ENCODE measurements around the gene ID4.
"Not testable (repeated sequence)": the region's sequence is repeated elsewhere in the genome, so short reads cannot be mapped to it uniquely, and the experiment has no call there.

ID4 gene

DNA sequence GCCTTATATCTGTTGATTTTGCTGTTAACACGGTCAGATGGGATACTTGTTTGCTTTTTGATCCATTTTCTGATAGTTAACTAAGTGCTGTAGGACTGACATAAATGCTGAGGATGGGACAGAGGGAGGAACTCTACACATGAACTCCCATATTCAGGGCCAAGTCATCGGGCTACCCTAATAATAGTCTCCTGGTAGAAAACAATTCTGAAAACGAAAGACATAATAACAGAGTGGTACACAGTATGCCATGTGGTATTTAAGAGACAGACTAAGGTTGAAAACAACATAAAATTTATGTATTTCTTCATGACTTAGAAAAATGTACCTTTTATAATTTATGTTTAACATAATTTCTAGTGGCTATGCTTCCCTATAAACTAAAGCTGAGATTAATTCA is 12.0 kb downstream of the ID4 start:
- Histone ChIP-seq H3K4me3 (ENCODE audit: low read length) (no peak overlapping the region), H3K4me2 (ENCODE audit: low read length) (no peak overlapping the region), H3K27me3 (ENCODE audit: control insufficient read depth, insufficient read depth, low read length) (no peaks in the 10 kb centered on the region), H3K9ac (ENCODE audit: low read depth, low read length) (no peak overlapping the region), H3K36me3 (ENCODE audit: insufficient read depth, low read length) (no peaks in the 10 kb centered on the region), H3K4me1 (ENCODE audit: control insufficient read depth, insufficient read depth, low read length) (peaks cover 4% of the 10 kb centered on the region), H3K9me3 (replicated peaks; ENCODE audit: low read length) (no peaks in the 10 kb centered on the region)

DNA sequence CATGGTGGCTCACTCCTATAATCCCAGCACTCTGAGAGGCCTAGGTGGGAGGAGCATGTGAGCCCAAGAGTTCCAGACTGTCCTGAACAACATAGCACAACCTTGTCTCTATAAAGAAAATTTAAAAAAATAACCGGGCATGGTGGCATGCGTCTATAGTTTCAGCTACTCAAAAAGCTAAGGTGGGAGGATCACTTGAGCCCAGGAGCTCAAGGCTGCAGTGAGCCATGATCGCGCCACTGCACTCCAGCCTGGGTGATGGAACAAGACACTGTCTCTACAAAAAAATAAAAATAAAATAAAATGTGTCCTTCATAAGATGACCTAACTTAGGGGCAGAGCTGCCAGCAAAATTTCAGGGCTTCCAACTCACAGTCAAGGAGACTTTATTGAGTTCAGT is 12.6 kb downstream of the ID4 start:
- Histone ChIP-seq H3K27me3 (ENCODE audit: control insufficient read depth, insufficient read depth, low read length) (no peaks in the 10 kb centered on the region), H3K4me1 (ENCODE audit: control insufficient read depth, insufficient read depth, low read length) (peaks cover 4% of the 10 kb centered on the region), H3K9ac (ENCODE audit: low read depth, low read length) (no peak overlapping the region), H3K36me3 (ENCODE audit: insufficient read depth, low read length) (no peaks in the 10 kb centered on the region), H3K4me3 (ENCODE audit: low read length) (no peak overlapping the region), H3K9me3 (replicated peaks; ENCODE audit: low read length) (no peaks in the 10 kb centered on the region), H3K4me2 (ENCODE audit: low read length) (no peak overlapping the region)

DNA sequence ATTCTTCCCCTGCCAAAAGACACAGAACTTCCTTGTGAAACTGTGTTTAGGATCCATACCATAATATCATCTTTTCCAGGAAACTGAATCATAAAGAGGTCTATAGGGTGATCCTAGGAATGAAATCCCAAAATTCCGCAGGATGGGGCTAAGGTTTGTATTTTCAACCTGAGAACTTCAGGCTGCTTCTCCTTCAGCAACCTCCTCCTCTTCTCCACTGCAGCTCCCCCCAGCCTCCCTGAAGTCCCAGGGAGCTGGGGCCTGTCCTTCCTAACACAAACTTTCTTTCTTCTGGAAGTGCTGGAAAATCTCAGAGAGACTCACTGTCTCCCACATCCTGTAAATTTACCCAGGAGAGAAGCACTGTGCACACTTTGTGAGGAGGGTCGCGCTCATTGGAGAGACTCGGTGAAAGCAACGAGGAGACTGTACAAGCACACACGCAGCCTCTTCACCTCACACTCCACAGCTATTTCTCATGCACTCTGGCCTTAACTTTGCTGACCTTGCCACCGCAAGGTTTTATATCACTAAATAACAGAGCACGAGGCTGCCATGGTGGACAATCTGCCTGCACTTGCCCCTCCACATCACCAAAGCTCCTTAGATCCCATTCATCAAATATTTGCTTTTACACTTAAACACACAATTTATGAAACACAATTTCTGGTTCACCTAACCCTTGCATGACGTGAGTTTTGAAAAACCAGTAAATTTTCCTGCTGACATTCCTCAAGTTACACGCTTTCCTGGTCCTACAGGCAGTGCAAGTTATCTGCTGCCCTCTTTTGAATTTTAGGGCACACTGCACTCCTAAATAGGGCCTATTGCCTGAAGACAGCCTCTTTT is 14.3 kb downstream of the ID4 start:
- Histone ChIP-seq H3K4me1 (ENCODE audit: control insufficient read depth, insufficient read depth, low read length) (peaks cover 4% of the 10 kb centered on the region), H3K9me3 (replicated peaks; ENCODE audit: low read length) (no peaks in the 10 kb centered on the region), H3K4me2 (ENCODE audit: low read length) (peak overlapping the region; percentile 62), H3K4me3 (ENCODE audit: low read length) (peak overlapping the region; percentile 2), H3K36me3 (ENCODE audit: insufficient read depth, low read length) (no peaks in the 10 kb centered on the region), H3K27me3 (ENCODE audit: control insufficient read depth, insufficient read depth, low read length) (peaks cover 3% of the 10 kb centered on the region), H3K9ac (ENCODE audit: low read depth, low read length) (no peak overlapping the region)

DNA sequence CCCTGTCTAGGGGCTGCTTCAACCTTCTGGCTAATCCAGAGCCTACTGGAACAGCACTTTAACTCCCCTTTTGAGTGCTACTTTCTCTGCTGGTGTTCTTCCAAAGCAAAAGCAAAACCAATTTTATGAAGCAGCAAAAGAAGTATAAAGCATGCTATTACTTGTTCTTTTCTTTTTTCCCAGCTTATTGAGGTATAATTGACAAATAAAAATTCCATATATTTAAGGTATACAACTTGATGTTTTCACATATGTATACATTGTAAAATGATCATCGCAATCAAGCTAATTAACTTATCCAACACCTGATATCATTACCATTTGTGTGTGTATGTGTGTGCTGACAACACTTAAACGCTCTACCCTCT is 14.9 kb downstream of the ID4 start:
- Histone ChIP-seq H3K4me2 (ENCODE audit: low read length) (no peak overlapping the region), H3K4me3 (ENCODE audit: low read length) (no peak overlapping the region), H3K27me3 (ENCODE audit: control insufficient read depth, insufficient read depth, low read length) (peaks cover 3% of the 10 kb centered on the region), H3K9ac (ENCODE audit: low read depth, low read length) (no peak overlapping the region), H3K4me1 (ENCODE audit: control insufficient read depth, insufficient read depth, low read length) (peaks cover 4% of the 10 kb centered on the region), H3K36me3 (ENCODE audit: insufficient read depth, low read length) (no peaks in the 10 kb centered on the region), H3K9me3 (replicated peaks; ENCODE audit: low read length) (no peaks in the 10 kb centered on the region)

DNA sequence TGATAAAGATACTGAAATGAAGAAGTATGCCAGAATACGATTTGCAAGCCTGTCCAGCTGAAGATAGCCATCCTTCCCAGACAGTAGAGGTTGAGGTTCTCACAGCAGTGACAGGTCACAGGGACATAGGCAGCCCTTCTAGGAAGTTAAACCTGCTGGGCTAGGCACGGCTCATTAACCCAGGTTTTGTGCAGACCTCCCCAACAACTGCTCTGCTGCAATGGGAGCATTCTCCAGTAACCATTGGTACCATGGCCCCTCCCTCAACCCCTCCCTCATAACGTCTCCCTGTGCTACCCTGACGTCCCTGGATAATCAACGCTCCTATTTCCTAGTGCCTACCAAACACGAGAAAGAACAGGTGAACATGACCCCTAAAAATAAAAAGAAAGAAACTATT is 15.8 kb downstream of the ID4 start:
- Histone ChIP-seq H3K27me3 (ENCODE audit: control insufficient read depth, insufficient read depth, low read length) (peaks cover 3% of the 10 kb centered on the region), H3K4me1 (ENCODE audit: control insufficient read depth, insufficient read depth, low read length) (peaks cover 4% of the 10 kb centered on the region), H3K9me3 (replicated peaks; ENCODE audit: low read length) (no peaks in the 10 kb centered on the region), H3K9ac (ENCODE audit: low read depth, low read length) (no peak overlapping the region), H3K4me3 (ENCODE audit: low read length) (no peak overlapping the region), H3K36me3 (ENCODE audit: insufficient read depth, low read length) (no peaks in the 10 kb centered on the region), H3K4me2 (ENCODE audit: low read length) (no peak overlapping the region)

DNA sequence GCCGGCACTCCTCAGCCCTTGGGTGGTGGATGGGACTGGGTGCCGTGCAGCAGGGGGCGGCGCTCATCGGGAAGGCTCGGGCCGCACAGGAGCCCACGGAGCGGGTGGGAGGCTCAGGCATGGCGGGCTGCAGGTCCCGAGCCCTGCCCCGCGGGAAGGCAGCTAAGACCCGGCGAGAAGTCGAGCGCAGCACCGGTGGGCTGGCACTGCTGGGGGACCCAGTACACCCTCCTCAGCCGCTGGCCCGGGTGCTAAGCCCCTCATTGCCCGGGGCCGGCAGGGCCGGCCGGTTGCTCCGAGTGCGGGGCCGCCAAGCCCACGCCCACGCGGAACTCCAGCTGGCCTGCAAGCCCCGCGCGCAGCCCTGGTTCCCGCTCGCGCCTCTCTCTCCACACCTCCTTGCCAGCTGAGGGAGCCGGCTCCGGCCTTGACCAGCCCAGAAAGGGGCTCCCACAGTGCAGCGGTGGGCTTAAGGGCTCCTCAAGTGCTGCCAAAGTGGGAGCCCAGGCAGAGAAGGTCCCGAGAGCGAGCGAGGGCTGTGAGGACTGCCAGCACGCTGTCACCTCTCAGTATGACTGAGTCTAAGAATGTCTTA is 17.3 kb downstream of the ID4 start:
- not testable (repeated sequence) for H3K9me3 ChIP-seq (replicated peaks; ENCODE audit: low read length); H3K27me3 ChIP-seq (ENCODE audit: control insufficient read depth, insufficient read depth, low read length)

DNA sequence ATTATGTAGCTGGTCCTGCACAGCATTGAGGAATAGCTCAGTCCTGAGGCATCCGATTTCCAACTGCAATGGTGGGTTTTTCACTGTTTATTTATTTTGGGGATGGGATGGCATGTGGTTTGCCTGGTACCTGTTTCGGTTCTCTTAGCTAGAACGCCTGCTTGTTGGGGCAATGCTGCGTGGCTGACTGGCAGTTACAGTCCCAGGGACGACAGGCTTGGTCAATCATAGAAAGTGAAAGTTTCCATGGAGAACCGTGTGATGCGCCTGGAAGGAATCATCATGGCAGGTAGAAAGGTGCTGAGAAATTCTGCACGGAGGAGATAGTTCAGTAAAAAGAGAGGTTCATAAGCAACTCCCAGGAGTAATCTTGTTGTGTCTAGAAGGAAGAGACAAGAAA is 18.4 kb downstream of the ID4 start:
- H3K4me3 ChIP-seq (ENCODE audit: low read length): no peak overlapping the region
- no peak overlapping the region for H3K9ac ChIP-seq (ENCODE audit: low read depth, low read length)
- peaks cover 13% of the 10 kb centered on the region for H3K27me3 ChIP-seq (ENCODE audit: control insufficient read depth, insufficient read depth, low read length)
- H3K9me3 ChIP-seq (replicated peaks; ENCODE audit: low read length): no peaks in the 10 kb centered on the region
- H3K4me1 ChIP-seq (ENCODE audit: control insufficient read depth, insufficient read depth, low read length): peaks cover 4% of the 10 kb centered on the region
- H3K36me3 ChIP-seq (ENCODE audit: insufficient read depth, low read length): no peaks in the 10 kb centered on the region
- H3K4me2 ChIP-seq (ENCODE audit: low read length): no peak overlapping the region

More for the DNA sequence above, 17.3 kb downstream of the ID4 start:
- H3K9ac ChIP-seq (ENCODE audit: low read depth, low read length); H3K4me1 ChIP-seq (ENCODE audit: control insufficient read depth, insufficient read depth, low read length); H3K4me2 ChIP-seq (ENCODE audit: low read length); H3K4me3 ChIP-seq (ENCODE audit: low read length); H3K36me3 ChIP-seq (ENCODE audit: insufficient read depth, low read length): not testable (repeated sequence)

DNA sequence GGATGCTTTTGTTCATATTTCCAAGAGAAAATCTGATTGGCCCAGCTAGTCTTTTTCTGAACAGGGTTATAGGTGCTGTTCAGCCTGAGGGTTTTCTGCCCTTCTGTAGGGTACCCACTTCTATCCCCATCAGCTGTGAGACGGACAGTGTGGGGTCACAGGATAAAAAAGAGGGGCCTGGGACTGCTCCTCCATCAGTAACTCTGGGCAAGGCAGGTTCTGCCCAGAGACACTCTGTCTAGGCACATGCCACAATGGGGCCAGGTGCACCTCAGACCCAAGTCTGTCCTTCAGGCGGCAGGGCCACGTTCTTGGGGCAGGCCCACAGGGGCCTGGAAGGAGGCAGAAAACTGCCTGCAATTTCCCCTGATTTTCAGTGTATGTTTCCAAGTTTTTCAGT is 20.0 kb downstream of the ID4 start:
- no peak overlapping the region for H3K9ac ChIP-seq (ENCODE audit: low read depth, low read length)

DNA sequence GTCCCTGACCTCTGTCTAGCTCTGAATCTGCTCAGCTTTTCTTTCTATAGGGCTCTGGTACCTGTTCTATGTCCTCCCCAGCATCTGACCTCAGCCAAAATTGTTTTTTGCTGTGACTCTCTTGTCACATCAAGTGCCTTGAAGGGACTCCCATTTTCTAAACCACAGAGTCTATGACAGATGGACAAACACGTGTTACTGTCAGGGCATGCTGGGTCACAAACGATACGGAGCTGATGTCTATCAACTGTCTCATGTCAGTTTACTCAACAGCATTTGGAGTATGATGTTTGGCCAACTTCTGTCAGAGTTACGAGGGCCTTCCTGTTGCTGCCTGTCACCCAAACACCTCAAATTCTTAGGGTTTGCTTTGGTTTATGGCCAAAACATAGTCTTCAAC is 20.5 kb downstream of the ID4 start:
- Histone ChIP-seq H3K4me3 (ENCODE audit: low read length) (no peak overlapping the region), H3K27me3 (ENCODE audit: control insufficient read depth, insufficient read depth, low read length) (peaks cover 19% of the 10 kb centered on the region)

More for the DNA sequence above, 20.0 kb downstream of the ID4 start:
- H3K4me1 ChIP-seq (ENCODE audit: control insufficient read depth, insufficient read depth, low read length): no peaks in the 10 kb centered on the region
- no peaks in the 10 kb centered on the region for H3K9me3 ChIP-seq (replicated peaks; ENCODE audit: low read length)
- H3K27me3 ChIP-seq (ENCODE audit: control insufficient read depth, insufficient read depth, low read length): peaks cover 19% of the 10 kb centered on the region
- H3K4me3 ChIP-seq (ENCODE audit: low read length): no peak overlapping the region
- no peak overlapping the region for H3K4me2 ChIP-seq (ENCODE audit: low read length)
- H3K36me3 ChIP-seq (ENCODE audit: insufficient read depth, low read length): no peaks in the 10 kb centered on the region

DNA sequence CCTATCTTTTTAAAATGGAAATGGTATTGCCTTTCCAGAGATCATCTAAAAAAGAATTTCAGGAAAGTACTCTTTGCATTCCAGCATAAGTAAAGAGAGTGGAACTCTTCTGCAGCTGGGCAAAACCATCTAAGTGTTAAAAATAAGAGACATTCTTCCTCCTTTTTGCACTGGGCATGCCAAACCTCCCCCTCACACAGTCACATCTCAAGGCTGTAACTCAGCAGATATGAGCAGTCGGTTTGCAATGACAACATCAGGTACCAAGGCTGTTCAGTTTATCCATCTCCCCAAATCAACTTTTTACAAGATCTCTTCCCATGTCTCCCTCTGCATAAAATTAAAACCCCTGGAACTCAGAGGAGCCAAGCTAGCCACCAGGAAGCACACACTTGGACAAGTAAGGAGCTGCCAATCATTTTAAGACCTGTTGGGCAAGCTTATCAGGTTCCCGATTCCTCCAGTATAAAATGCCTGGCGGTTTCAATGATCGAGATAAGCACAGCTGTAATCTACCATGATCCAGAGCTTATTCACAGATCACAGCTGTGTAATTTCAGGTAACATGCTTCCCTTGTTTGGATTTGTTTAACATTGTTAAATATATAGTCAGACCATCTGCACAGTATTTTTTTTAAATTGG is 23.2 kb downstream of the ID4 start:
- Histone ChIP-seq H3K4me3 (ENCODE audit: low read length) (no peak overlapping the region), H3K4me1 (ENCODE audit: control insufficient read depth, insufficient read depth, low read length) (no peaks in the 10 kb centered on the region), H3K9me3 (replicated peaks; ENCODE audit: low read length) (no peaks in the 10 kb centered on the region), H3K27me3 (ENCODE audit: control insufficient read depth, insufficient read depth, low read length) (peaks cover 26% of the 10 kb centered on the region), H3K4me2 (ENCODE audit: low read length) (no peak overlapping the region), H3K36me3 (ENCODE audit: insufficient read depth, low read length) (no peaks in the 10 kb centered on the region), H3K9ac (ENCODE audit: low read depth, low read length) (no peak overlapping the region)

More for the DNA sequence above, 20.5 kb downstream of the ID4 start:
- no peaks in the 10 kb centered on the region for H3K9me3 ChIP-seq (replicated peaks; ENCODE audit: low read length)
- H3K4me1 ChIP-seq (ENCODE audit: control insufficient read depth, insufficient read depth, low read length): no peaks in the 10 kb centered on the region
- H3K4me2 ChIP-seq (ENCODE audit: low read length): no peak overlapping the region
- H3K9ac ChIP-seq (ENCODE audit: low read depth, low read length): no peak overlapping the region
- no peaks in the 10 kb centered on the region for H3K36me3 ChIP-seq (ENCODE audit: insufficient read depth, low read length)

DNA sequence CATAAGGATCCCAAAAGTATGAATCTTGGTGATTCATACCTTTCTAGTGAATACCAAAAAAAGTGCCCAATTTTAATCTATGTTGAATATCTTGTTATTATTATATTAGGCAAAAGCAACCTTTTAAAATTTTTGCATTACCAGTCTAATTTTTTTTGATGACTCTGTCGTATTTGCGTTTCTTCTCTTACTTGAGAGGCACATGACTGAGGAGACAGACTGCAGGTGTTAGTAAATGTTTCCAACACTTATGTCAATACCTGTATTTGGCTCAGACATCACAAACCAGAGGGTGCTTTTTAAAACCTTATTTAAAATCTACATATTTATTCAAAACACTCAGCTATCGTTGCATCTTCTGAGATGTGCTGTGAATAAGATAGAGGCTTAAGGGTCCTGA is 27.1 kb downstream of the ID4 start:
- Histone ChIP-seq H3K36me3 (ENCODE audit: insufficient read depth, low read length) (no peaks in the 10 kb centered on the region), H3K4me3 (ENCODE audit: low read length) (no peak overlapping the region), H3K4me1 (ENCODE audit: control insufficient read depth, insufficient read depth, low read length) (peaks cover 8% of the 10 kb centered on the region), H3K9me3 (replicated peaks; ENCODE audit: low read length) (no peaks in the 10 kb centered on the region), H3K4me2 (ENCODE audit: low read length) (no peak overlapping the region), H3K9ac (ENCODE audit: low read depth, low read length) (no peak overlapping the region), H3K27me3 (ENCODE audit: control insufficient read depth, insufficient read depth, low read length) (peaks cover 30% of the 10 kb centered on the region)

Measured in skeletal muscle satellite cell (primary cell).